SK-N-SH (cell line): ENCODE results near the gene BNC2.

Experiments used
- CTCF ChIP-seq: fragments of 200-600 bp; sonication (generic); IDR thresholded peaks from 2 replicates; pipeline ENCODE4 v1.6.1; 2017; ENCODE audit warnings: antibody characterized with exemption, mild to moderate bottlenecking, moderate library complexity
- EZH2phosphoT487 ChIP-seq: fragments of 200-600 bp; sonication (generic); IDR thresholded peaks from 2 replicates; pipeline ENCODE4 v1.6.1; 2017; ENCODE audit warnings: low read depth, mixed run types, mild to moderate bottlenecking, antibody characterized with exemption, moderate library complexity, borderline replicate concordance
- FOXM1 ChIP-seq: IDR thresholded peaks from 2 replicates; pipeline ENCODE4 v1.4.0; 2012; ENCODE audit warnings: low read depth, mild to moderate bottlenecking
- MAX ChIP-seq: IDR thresholded peaks from 2 replicates; pipeline ENCODE4 v1.4.0; 2012; ENCODE audit warnings: low read depth
- MXI1 ChIP-seq: IDR thresholded peaks from 2 replicates; pipeline ENCODE4 v1.6.1; 2012; ENCODE audit warnings: mild to moderate bottlenecking, low read depth, low read length, improper control_type of control experiment
- NFIC ChIP-seq: IDR thresholded peaks from 2 replicates; pipeline ENCODE4 v1.4.0; 2012; ENCODE audit warnings: borderline replicate concordance
- POLR2AphosphoS5 ChIP-seq: IDR thresholded peaks from 2 replicates; pipeline ENCODE4 v1.6.1; 2012; ENCODE audit warnings: low read depth, low read length
- REST ChIP-seq: IDR thresholded peaks from 2 replicates; pipeline ENCODE4 v1.6.1; 2012; ENCODE audit warnings: mild to moderate bottlenecking, low read depth, low read length, moderate library complexity
- RFX5 ChIP-seq: IDR thresholded peaks from 2 replicates; pipeline ENCODE4 v1.6.1; 2012; ENCODE audit warnings: mild to moderate bottlenecking, improper control_type of control experiment, low read length
- TCF12 ChIP-seq: IDR thresholded peaks from 2 replicates; pipeline ENCODE4 v1.4.0; 2012
- TEAD4 ChIP-seq: IDR thresholded peaks from 2 replicates; pipeline ENCODE4 v1.4.0; 2012; ENCODE audit warnings: mild to moderate bottlenecking, borderline replicate concordance; ENCODE audit not compliant: insufficient read depth
- USF2 ChIP-seq: fragments of 150-350 bp; IDR thresholded peaks from 2 replicates; pipeline ENCODE4 v1.6.1; 2017; ENCODE audit warnings: antibody characterized with exemption, low read length, low read depth, borderline replicate concordance
- YY1 ChIP-seq: IDR thresholded peaks from 2 replicates; pipeline ENCODE4 v1.4.0; 2012; ENCODE audit warnings: low read depth, mild to moderate bottlenecking
- ZBTB33 ChIP-seq: IDR thresholded peaks from 2 replicates; pipeline ENCODE4 v1.4.0; 2012; ENCODE audit warnings: low read depth, borderline replicate concordance

- TF ChIP-seq EZH2phosphoT487 (no peak), TEAD4 (no peak), CTCF (no peak), YY1 (peak; percentile 76), RFX5 (no peak), ZBTB33 (no peak), NFIC (peak; percentile 25; the same call in 1 of the 2 replicates), MXI1 (no peak), MAX (no peak), FOXM1 (no peak), USF2 (no peak), TCF12 (peak; percentile 41), REST (no peak), POLR2AphosphoS5 (no peak)
Measured at GRCh38 chr9:16532681-16533450, 337.6 kb downstream of the BNC2 start.
